T-helper 9 cell (primary cell): ENCODE results near the gene RNF220.
"Not testable (repeated sequence)": the region's sequence is repeated elsewhere in the genome, so short reads cannot be mapped to it uniquely, and the experiment has no call there.

Experiments
- DNase-seq: peaks from one replicate; pipeline ENCODE4 v3.0.0-alpha.2; 2020

Gene RNF220

DNA sequence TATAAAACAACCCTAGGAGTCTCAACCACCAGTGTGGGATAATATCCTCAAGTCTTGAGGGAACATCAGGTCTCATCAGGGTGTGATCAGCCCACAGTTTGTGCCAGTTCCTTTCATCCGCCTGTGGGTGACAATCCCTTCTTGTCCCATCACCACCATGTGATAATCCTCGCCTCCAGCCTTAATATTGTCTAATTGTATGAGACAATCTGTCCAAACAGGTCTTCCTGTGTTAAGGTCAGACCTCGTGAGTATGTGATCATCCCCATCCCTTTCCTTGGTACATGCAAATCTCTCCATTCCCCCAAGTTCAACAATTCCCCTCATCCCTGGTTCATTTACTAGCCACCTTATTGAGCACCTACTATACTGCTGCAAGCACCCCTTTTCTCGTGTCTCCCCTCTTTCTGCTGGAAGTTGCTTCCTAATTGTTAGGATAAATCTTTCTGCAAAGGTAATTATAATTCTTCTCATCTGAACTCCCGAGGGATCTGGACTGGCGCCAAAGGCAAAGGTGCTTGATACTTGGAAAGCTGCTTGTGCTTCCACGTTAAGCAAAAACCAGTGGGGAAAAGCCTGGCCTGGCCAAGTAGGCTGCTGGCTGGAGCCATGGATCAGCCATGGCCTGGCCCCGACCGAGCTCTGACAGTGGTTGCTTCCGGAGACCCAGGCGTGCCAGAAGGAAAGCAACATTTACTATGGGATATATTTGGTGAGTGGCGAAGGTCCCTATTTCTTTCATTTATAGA lies 92.5 kb downstream of the RNF220 start:
- DNase-seq: no peak

DNA sequence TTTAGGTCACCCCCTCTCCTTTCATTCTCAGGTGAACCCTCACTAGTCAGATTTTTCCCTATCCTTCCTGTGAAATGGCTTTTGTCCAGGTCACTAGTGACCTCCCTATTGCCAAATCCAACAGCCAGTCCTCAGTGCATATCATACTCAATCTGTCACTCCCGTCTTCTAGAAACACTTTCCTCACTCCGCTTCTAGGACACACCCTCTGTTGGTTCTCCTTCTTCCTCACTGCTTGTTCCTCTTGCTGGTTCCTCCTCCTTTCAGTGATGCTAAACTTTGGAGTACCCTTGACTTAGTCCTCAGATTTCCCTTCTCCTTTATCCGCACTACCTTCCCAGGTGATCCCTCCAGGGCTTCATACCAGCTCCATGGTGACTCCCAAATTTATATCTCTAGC lies 94.3 kb downstream of the RNF220 start:
- DNase-seq: no peak

DNA sequence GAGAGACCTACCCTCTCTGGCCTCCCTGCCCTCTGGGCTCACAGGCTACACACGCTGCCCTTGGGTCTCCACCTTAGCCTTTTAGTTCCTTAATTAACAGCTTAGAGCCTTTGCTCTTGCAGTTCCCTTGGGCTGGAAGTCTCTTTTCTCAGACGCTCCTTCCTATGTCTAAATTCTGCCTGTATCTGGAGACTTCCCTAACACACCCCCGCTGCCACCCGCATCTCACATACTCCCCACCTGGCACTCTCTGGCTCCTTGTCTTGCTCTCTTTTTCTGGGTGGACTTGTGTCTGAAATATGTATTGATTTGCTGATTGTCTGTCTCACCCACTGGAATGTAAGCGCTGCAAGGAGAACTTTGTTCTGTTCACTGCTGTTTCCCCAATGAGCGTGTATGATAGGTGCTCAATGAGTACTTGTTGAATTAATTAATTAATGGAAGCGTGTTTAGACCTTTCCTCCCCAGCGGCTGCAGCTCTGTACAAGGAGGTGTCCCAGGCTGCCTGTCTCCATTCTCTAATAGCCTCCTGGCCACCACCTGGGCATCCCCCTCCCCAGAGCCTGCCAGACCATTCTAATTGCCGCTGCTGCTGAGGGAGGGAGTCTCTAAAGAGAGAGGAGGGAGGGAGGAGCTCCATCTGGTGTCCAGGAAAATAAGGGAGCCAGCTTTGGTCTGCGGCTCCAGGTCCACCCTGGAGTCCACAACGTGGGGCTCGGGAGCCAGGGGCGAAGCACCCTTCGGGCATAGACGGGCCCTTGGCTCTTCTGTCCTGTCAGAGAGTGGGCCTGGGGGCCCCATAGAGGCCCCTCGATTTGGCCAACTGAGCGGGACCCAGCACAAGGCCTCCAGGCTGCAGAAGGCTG lies 95.4 kb downstream of the RNF220 start:
- no peak for DNase-seq

DNA sequence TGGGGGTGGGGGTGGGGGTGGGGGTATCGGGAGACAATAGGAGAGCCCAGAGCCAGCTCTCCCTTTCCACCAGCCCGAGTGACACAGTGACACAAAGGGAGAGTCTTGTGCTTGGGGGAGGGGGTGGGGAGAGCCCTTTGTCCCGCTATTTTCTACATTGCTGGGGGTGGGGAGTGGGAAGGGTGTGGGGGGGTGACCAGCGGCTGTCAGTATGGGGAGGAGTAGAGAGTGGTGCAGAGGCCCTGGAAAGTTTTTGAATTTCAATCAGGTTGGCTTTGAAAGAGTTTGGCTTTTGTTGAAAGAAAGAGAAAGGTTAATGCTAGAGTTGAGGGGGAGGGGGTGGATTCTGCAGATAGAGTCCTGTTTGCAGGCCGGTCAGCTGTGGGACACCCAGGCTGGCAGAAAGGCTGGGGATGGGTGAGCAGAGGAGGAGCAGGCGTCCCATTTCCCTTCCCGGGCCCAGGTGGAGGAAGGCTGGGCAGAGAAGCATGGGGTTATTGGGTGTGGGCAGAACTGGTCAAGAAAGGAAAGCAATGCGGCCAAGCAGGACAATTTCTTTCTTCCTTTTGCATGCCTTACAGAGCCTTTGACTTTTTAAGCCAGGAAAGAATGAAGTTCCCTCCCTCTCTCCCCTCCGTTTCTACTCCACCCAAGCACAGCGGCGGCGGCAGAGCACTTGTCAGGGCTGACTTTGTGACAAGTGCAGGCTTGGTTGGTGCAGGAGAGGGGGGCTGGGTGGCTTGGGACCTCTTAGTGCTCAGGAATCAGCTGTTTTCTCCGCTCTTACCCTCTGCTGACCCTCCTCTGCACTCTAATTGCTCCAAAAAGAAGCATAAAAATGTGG lies 96.2 kb downstream of the RNF220 start:
- DNase-seq: no peak

DNA sequence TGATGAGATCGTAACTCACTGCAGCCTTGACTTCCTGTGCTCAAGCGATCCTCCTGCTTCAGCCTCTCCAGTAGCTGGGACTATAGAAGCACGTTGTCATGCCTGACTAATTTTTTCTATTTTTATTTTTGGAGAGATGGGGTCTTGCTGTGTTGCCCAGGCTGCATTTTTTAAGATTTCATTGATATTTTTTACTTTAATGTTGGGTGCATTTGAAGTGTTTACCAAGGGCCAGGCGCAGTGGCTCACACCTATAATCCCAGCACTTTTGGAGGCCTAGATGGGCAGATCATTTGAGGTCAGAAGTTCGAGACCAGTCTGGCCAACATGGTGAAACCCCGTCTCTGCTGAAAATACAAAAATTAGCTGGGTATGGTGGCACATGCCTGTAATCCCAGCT lies 97.8 kb downstream of the RNF220 start:
- not testable (repeated sequence) for DNase-seq

DNA sequence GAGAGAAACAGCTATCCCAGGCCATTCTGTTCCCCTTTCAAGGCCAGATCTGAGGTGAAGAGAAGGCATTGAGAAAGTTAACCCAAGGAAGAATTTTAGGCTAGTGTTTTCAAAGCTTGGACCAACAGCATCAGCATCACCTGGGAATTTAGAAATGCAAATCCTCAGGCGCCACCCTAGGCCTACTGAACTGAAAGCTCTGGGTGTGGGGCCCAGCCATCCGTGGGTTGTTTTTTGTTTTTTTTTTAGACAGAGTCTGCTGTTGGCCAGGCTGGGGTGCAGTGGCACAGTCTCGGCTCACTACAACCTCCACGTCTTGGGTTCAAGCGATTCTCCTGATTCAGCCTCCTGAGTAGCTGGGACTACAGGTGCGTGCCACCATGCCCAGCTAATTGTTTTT lies 98.6 kb downstream of the RNF220 start:
- no peak for DNase-seq

DNA sequence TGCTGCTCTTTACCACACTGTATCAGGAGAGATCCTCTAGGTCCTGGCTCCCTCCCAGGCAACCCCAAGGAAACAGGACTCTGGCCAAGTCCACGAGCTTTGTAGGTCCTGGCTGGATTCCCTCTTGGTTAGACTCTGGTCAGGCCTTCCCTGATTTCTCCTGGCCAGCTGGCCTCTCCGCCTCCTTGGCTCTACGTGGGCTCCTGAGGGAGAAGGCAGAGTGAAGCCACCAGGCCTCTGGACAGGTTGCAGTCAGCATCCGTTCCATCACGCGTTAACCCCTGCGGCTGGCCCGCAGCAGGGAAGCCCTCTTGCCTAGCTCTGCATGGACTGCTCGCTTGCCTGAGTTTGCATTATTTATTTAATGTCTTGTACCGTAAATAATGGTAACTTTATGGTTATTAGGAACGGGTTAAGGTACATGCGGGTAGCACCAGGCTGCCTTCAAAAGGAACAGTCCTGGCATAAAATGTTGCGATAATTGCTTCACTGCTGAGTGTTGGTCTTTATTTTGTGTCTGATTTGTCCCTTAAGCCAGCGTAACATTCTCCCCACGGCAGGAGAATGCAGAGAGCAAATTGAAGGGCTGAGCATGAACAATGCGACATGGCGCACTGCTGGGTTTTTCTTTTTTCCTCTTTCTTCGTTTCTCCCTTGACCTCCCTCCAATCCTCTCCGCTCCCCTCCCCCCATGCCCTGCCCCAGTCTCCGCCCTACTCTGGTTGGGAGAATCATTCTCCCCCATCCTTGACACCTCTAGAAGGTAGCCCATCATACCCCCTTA lies 100.3 kb downstream of the RNF220 start:
- DNase-seq: no peak

DNA sequence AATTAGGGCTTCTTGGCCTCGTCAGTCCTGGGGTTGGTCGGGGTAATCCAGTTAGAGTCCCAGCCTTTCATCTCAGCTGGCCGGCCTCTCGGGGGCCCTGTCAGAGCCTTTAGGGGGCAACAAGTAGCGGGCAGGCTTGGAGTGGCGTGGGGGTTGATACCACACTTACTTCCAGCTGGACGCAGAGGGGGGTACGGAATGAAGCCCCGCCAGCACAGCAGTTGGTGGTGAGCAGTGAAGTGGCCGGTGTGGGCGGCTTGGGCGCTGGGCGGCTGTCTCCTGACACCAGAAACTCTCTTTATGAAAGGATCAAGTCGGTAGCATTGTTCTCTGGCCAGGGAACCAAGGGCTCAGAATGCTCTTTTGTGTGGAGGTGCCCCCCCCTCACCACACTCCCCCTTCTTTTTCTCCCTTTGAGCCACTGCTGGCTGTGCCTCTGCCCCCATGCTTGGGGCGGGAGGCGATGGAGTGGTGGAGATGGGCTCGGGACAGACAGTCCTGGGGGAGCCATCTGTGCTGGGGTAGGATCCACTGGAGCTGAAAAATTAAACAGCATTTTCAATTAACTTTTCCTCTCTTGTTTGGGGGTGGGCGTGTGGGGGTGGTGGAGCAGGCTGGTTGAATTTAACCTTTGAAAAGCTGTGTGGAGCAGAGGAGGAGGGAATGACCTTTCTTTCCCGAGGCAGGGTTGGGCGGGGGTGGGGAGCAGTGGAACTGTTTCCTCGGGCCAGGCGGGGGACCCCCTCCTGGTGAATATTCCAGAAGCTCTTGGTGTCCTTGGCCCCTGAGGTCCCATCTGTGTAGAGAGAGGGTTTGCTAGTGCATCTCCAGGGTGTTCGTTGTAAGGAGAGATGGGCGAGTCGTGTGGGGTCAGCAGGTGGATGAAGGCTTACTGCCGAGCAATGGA lies 102.7 kb downstream of the RNF220 start:
- no peak for DNase-seq

DNA sequence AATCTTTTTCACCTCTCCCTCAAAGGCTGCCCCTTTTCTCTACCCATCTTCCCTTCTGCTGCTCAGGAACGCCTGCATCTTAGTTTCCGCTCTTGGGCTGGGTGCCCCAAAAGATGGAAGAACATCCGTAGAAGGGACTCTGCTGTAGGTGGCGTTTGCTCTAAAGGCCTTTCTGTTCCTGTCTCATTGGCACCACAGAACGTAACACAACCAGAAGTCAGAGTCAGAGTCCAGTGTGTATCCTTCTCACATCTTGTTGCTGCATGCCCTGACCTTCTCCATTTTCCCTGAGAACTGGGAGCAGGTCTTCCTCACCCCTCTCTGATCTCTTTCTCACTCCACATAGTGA lies 103.3 kb downstream of the RNF220 start:
- no peak for DNase-seq

DNA sequence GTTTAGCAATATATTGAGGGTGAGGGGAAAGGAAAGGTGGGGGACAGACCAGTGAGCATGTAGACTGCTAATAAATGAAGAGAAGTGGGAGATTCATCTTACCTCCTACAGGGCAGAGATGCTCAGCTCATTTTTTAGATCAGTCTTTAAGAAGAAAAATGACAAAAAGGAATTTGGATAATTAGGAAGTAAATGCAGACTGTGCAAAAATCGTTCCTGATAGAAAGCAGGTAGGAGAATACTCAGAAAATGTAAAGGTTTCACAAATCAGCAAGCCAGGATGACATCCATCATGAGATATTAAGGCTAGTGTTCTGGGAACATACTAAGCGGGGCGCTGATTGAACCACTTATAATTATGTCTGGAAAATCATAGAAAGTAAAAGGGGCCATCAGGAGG lies 106.3 kb downstream of the RNF220 start:
- no peak for DNase-seq

DNA sequence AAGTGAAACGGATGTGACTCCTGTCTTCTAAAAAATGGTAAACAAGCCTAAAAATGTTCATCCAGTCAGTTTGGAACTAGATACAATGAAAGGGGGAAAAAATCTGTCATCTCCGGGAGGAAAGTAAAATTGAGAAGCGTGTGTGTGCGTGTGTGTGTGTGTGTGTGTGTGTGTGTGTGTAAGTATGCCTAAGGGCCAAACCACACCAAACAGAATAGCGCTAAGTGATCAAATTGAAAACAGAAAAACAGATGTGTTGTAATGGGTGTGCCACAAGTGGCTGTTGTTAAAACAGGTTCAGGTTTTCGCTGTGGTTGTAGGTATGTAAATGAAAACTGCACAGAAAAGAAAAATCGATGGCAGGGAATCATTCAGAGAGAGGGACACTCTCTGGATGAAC lies 106.7 kb downstream of the RNF220 start:
- DNase-seq: no peak

DNA sequence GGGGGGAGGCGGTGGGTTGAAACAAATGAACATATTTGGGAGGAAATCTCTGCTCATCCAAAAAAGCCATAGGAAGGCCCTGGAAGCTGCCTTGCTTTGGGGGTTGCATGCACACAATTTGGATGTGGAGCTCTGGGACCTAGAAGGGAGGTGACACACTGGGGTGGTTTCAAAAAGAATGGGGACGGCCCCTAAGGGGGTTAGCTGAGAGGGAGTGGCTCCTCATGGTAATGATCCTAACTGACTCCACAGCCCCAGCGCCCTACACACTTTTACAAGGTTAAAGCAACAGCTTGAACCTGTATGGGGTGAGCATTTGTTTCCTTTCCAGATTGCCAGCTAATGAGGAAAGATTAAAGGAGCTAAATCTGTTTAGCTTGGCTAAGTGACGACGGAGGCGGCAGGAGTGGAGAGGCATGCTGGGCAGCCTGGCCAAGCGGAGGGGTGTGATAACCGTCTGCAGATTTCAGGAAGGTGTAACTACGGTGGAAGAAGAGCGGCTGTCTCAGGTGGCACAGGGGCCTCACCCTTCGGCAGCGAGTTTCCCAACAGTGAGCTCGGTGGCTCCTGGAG lies 107.3 kb downstream of the RNF220 start:
- no peak for DNase-seq

DNA sequence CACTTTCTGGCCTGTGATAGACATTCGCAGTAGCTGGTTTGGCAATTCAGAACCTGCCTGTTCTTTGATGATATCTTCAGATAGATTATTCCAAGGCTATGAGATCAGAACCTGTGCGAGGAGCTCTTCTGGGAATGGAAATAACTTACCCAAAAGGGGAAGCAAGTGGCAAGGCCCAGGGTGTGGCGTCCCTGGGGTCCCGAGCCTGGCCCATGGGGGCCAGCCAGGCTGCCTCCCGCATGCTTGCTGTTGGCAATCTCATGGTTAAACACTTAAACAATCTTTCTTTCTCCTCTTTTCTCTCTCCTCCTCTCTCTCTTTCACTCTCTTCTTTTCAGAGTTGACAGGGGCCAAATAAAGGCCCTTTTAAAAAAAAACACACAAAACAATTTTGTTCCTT lies 108.1 kb downstream of the RNF220 start:
- no peak for DNase-seq

DNA sequence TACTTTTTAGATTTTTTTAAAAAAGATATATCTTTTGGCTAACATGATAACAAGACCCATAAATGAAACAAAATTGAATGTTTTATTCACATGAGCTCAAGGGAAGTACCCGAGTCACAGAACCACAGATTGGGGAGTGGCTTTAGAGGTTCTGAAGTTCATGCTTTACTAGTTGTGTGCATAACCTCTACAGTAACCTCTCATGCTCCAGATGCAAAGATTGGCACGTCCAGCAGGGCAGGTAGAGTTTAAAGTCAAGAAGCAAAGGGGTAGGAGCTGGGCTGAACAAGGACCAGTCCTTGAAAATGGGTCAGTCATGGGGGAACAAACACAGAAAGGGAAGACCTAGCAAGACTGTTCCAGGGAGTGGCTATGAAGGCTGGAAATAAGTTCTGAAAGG lies 109.6 kb downstream of the RNF220 start:
- no peak for DNase-seq

DNA sequence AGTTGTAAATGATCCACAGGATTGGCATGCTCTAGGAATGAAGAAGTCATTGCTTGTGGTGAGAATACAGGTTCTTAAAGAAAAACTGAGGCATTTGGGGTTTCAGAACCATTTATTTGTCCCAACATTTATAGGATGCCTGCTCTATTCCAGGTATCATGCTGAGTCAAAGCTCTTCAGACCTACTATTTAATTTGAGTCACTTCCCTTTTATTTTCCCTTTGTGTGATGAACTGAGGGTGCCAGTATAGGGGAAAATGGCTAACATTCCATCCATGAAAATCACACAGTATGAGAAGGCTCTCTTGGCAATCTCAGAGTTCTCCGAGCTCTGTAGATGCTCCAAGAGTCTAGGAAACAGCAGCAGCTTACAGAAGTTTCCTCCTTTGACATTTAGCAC lies 110.4 kb downstream of the RNF220 start:
- no peak for DNase-seq

DNA sequence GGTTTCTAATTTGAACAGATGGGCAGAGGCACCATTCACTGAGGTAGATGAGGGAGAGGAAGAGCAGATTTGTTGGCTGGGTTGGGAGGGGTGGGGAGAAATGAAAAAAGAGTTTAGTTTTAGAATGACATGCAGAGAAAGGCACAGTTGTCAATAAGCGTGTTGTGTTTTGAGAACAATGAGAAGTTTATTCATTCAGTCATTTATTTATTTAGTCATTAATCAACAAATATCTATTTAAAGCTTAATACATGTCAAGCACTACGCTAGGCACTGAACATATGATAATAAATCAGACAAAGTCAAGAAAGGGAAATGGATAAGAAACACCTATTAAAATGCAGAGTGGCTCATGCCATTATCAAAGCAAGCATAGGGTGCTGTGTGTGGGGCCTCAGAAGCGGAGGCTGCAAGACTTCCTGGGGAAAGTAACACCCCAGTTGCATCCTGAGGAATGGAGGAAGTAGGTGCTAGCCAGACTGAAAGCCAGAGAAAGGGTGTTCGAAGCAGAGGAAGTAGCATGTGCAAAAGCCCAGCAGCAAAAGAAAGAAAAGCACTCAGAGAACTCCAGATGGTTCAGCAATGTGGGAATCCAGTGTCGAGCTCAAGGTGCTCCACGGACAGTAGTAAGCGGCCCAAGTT lies 114.1 kb downstream of the RNF220 start:
- DNase-seq: no peak

DNA sequence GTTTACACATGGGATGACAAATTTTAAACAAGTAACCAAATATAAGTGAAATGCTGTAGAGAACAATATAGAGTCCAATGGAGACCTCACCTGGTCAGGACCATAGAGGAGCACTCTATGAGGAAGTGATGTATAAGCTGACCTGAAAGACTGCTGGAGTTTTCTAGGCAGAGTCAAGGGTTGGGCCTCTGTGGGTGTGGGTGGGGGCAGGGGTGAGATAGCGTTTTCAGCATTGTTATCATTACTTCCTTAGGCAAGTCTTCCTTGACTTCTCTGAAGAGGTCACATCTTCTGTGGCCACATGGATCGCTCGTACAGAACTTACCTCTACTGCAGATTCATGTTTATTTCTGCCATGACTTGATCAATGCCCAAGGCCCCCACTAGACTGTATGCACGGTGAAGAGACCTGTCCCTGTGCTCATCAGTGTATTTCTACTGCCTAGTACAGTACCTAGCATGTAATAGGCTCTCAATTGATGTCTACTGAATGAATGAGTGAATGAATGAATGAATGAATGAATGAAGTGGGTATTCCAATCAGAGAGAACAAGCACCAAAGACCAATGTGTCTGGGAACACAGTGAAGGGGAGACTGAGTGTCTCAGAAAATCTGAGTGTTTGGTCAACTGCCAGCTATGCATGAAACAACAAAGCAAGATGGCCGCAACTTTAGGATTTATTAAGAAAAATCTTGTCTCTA lies 116.5 kb downstream of the RNF220 start:
- no peak for DNase-seq

DNA sequence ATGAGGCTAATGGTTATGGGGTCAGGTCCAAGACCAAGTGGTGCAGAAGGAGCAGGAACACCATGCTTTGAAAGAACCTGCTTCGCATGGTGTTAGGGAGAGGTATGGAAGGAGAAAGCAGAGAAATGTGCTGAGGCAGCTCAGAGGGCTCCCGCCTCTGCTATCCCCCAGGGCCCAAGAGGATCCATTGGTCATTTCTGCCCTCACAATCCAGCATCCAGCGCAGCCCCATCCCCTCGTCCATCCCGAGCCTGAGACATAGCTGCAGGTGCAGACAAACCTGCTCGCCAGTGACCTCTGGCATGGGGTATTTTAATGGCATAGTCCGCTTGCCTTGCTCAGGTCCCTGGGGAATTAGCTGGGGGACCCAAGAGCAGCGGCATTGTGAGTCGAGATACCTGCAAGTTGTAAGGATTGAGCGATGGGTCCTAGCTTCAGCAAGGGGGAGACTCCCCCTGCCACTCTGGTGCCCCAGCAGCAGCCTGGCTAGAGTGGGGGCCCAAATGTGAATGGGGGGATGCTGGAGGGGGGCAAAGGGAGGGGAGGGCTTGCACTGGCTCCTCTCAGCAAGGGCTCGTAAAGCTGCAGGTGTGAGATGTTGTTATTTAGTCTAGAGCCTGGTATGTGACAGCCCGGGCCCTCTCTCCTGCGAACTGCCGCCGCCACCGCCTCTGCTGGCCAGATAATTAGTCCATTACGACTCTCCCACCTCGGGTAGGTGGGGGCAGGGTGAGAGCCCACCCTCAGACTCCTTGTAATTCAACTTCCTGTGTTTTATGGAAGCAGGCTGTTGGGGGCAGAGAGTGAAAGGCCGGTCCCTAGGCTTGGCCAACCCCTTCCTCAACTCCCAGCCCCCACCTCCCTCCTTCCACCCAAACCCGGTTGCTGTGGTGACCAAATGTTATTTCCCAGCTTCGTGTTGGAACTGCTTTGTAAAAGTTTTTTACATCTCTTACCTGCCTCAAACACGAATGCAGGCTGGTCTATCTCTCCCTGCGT lies 118.8 kb downstream of the RNF220 start:
- no peak for DNase-seq
